Retinal pigment epithelial cell (primary cell): ENCODE data around the gene PSEN2.

Experiments
- DNase-seq: peaks from one replicate; pipeline ENCODE4 v3.0.0-alpha.2; 2010; ENCODE audit warnings: low read depth
- H3K4me3 ChIP-seq: 2 replicates; pipeline ENCODE4 v1.5.1; 2011; ENCODE audit warnings: mild to moderate bottlenecking, low read length, control low read depth, moderate library complexity
- TF ChIP-seq, protein P1 (sequence below): conservative IDR thresholded peaks from 2 replicates; pipeline ENCODE4 v1.5.1; 2011; ENCODE audit warnings: low read depth, low read length, control low read depth, inconsistent platforms

Gene PSEN2

DNA sequence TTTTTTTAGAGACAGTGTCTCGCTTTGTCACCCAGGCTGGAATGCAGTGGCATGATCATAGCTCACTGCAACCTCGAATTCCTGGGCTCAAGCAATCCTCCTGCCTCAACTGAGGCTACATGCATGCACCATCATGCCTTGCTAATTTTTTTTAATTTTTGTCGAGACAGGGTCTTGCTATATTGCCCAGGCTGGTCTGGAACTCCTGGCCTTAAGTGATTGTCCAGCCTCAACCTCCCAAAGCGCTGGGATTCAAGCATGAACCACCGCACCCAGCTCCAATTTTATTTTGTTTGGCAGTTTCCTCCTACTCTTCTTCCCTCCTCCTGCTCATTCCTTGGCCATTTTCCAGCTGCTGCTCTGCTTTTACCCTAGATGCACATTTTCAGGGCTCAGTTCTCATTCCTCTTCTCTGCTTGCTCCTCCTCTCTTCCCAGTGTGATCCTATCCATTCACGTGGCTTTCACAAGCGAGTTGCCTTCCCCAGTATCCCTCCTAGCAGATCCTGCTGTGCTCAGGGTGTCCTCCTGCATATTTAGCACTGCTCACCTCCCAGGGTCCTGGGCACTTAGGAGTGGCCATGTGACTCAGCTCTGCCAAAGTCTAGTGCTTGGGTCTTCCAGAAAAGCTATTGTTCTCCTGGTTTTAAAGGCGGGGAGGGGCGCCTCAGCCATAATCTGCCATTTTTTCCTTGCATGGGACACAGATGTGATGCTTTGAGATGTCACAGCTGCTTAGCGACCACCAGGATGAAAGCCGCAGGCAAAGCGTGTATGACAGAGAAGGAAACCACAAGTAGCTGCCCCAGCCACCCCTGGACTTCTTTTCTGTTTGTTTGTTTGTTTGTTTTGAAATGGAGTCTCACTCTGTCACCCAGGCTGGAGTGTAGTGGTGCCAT, 33.7 kb downstream of the PSEN2 start:
- TF ChIP-seq, protein P1, sequence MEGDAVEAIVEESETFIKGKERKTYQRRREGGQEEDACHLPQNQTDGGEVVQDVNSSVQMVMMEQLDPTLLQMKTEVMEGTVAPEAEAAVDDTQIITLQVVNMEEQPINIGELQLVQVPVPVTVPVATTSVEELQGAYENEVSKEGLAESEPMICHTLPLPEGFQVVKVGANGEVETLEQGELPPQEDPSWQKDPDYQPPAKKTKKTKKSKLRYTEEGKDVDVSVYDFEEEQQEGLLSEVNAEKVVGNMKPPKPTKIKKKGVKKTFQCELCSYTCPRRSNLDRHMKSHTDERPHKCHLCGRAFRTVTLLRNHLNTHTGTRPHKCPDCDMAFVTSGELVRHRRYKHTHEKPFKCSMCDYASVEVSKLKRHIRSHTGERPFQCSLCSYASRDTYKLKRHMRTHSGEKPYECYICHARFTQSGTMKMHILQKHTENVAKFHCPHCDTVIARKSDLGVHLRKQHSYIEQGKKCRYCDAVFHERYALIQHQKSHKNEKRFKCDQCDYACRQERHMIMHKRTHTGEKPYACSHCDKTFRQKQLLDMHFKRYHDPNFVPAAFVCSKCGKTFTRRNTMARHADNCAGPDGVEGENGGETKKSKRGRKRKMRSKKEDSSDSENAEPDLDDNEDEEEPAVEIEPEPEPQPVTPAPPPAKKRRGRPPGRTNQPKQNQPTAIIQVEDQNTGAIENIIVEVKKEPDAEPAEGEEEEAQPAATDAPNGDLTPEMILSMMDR, result no peak
- H3K4me3 ChIP-seq, result no peak overlapping the region
- DNase-seq, result no peak

DNA sequence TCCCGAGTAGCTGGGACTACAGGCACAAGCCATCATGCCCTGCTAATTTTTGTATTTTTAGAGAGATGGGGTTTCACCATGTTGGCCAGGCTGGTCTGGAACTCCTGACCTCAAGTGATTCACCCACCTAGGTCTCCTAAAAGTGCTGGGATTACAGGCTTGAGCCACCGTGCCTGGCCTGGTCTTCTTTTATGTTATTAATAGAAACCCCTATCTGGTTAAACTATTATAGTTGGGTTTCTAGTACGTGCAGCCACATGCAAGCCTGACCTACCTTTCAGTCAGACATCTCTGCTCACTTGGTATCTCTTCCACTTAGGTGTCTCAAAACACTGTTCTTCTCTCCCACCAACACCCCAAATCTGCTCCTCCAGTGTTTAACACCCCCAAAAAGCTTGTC, 34.4 kb downstream of the PSEN2 start:
- no peak for DNase-seq
- H3K4me3 ChIP-seq, result no peak overlapping the region
- TF ChIP-seq, protein P1, result no peak

DNA sequence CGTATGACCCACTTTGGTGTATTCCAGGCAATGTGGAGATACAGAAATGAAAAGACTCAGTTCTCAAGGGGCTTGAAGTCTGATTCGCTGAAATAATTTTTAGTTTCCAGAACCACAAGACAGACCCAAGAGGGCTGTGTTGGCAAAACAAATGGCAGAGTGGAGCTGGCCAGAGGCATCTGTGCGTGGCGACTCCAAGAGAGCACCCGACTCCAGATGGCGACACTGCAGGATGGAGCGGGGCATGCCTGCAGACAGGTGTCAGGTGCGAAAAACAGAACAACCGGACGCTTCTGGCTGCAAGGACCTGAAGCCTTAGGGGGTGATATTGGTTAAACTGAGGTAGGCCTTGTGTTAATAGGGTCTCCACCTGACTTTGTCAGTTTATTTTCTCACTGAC, 38.0 kb downstream of the PSEN2 start:
- TF ChIP-seq, protein P1, result no peak
- H3K4me3 ChIP-seq, result no peak overlapping the region
- DNase-seq, result no peak

DNA sequence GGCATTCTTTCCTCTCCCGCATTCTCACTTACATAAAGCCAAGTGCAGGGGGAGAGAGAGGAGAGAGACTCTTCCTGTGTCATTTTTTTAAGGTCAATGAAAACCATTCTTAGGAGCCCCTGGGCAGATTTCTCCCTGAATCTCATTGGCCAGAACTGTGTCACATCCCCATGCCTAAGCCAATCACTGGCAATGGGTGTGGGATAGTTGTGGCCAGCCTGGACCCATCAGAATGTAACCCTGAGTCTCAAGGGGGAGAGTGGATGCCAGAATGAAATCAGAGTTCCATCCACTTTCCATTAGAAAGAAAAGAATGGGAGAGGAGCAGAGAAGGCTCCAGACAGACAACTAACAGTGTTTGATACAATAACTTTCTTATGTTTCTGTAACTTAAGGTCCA, 38.5 kb downstream of the PSEN2 start:
- H3K4me3 ChIP-seq, result no peak overlapping the region
- DNase-seq, result no peak

DNA sequence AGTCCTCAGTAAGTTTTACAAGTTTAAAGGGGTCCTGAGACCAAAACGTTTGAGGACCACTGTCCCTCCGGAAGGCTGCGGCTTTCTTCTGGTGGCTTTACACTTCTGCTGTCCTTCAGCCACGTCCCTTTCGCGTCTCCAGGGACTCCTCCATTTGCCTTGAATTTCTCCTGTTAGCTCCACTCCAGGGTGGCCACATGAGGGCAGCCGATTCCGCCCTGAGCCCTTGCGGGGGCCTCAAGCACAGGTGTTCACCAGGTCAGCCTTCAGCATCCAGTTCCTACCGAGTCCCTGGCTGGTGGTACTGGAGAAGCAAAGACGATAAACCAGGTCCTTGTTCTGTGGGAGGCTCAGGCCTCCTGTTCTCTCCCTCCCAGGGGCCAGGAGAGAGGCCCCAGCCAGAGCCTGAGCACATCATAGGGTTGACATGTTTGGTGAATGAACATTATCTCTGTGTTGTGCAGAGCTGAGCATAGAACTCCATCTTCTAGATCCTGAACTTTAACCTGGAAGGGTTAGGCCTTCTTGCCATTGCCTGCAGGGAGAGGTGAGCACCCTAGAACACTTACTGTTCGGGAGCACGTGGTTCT, 42.3 kb downstream of the PSEN2 start:
- H3K4me3 ChIP-seq, result no peak overlapping the region
- TF ChIP-seq, protein P1, result peak; percentile 66
- DNase-seq, result no peak

More for the DNA sequence above, 38.5 kb downstream of the PSEN2 start:
- TF ChIP-seq, protein P1, result no peak

DNA sequence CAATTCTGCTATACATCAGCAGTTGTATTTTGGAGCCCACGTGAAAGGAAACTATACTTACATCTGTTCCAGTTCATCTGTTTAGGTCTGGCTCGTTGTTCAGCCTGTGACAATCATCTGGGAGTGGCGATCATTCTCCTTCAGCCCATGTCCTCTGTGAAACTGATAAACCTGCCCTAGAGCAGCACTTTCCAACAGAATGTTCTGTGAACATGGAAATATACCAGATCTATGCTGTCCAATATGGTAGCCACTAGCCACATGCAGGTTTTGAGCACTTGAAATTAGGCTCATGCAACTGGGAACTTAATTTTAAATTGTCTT, 45.2 kb downstream of the PSEN2 start:
- DNase-seq, result no peak
- H3K4me3 ChIP-seq, result no peak overlapping the region
- TF ChIP-seq, protein P1, result no peak

DNA sequence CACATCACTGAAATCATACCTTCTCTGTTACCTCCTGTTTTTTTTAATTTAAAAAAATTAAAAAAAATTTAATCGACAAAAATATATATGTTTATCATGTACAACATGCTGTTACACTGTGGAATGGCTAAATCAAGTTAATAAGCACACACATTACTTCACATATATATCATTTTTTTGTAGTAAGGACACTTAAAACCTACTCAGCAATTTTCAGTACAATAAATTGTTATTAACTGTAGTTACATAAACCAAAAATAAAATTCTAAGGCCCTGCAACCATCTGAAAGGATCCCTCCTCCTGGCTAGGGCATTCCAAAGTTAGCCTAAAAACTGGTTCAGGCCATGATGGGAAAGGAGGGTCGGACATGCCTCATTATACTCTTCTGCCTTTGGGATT, 46.1 kb downstream of the PSEN2 start:
- H3K4me3 ChIP-seq, result no peak overlapping the region
- TF ChIP-seq, protein P1, result no peak
- no peak for DNase-seq
